T-cell (primary cell): ENCODE results near the gene SLC39A9. TPM values are rescaled to one million over a fixed set of nuclear protein-coding genes. Genes with fewer than 3 reads are reported as not detected.
"Not testable (repeated sequence)": the region's sequence is repeated elsewhere in the genome, so short reads cannot be mapped to it uniquely, and the experiment has no call there.

Experiments
- ATAC-seq, 4 experiments: fragments of 200-7000 bp in 3 of 4; fragments of 150-1000 bp in 1 of 4; cut with Tn5 transposase; replicated peaks in 1 of 4; 1 replicate in 3 of 4; 2 replicates in 1 of 4; pipeline ENCODE4 v1.10.0; 2021; ENCODE audit warnings: moderate library complexity in 3 of 4, mild to moderate bottlenecking in 2 of 4, moderate number of reproducible peaks in 1 of 4
- CTCF ChIA-PET, 2 donors: fragments of 300-600 bp; sonication (Branson Sonifier 250); formaldehyde crosslinking; loops; one replicate each; lab custom pipeline; 2022; ENCODE audit warnings: antibody characterized with exemption in 2 of 2; lab: Charles Lee
- POLR2A ChIA-PET, 2 donors: fragments of 300-600 bp; sonication (Branson Sonifier 250); formaldehyde crosslinking; loops; one replicate each; lab custom pipeline; 2022; ENCODE audit warnings: antibody characterized with exemption in 2 of 2; lab: Charles Lee
- DNase-seq, 35 experiments: peaks; one replicate each; pipeline versions ENCODE4 v3.0.0 to v3.0.0-alpha.2; 2013 to 2023
- H3K27ac ChIP-seq: one replicate; pipeline ENCODE4 v1.5.1; 2013; ENCODE audit warnings: low read length
- H3K27me3 ChIP-seq, 2 experiments: replicated peaks in 1 of 2; 1 replicate in 1 of 2; 2 replicates in 1 of 2; pipeline versions ENCODE4 v1.6.1 to v1.7.0; 2013; ENCODE audit warnings: low read length in 1 of 2, mixed read lengths in 1 of 2; ENCODE audit not compliant: control insufficient read depth in 2 of 2, insufficient read depth in 2 of 2; ENCODE audit errors: extremely low read depth in 1 of 2
- H3K36me3 ChIP-seq, 2 donors: 1 replicate in 1 of 2; 2 replicates in 1 of 2; pipeline versions ENCODE4 v1.6.1 to v1.7.0; 2013; ENCODE audit warnings: low read length in 1 of 2; ENCODE audit not compliant: control insufficient read depth in 2 of 2, insufficient read depth in 1 of 2; ENCODE audit errors: extremely low read depth in 1 of 2
- H3K4me1 ChIP-seq, 2 experiments: 1 replicate in 1 of 2; 2 replicates in 1 of 2; pipeline versions ENCODE4 v1.6.1 to v1.7.0; 2013; ENCODE audit warnings: low read length in 2 of 2, mixed read lengths in 1 of 2; ENCODE audit not compliant: insufficient read depth in 2 of 2, control insufficient read depth in 1 of 2; ENCODE audit errors: extremely low read depth in 1 of 2
- H3K4me3 ChIP-seq, 2 donors: 1 replicate in 1 of 2; 2 replicates in 1 of 2; pipeline versions ENCODE4 v1.5.1 to v1.7.0; 2013; ENCODE audit warnings: mild to moderate bottlenecking in 2 of 2, low read length in 1 of 2, moderate library complexity in 1 of 2; ENCODE audit not compliant: control insufficient read depth in 1 of 2; ENCODE audit errors: extremely low read depth in 1 of 2
- H3K9me3 ChIP-seq: 2 replicates; pipeline ENCODE4 v1.7.0; 2013
- H3K27ac Mint-ChIP-seq, 2 donors: one replicate each; pipeline ENCODE4 v1.8.0; 2020 to 2021; ENCODE audit warnings: mild to moderate bottlenecking in 2 of 2, mixed read lengths in 2 of 2
- H3K27me3 Mint-ChIP-seq, 2 donors: one replicate each; pipeline ENCODE4 v1.8.0; 2021 to 2022; ENCODE audit warnings: mixed read lengths in 2 of 2
- H3K36me3 Mint-ChIP-seq: one replicate; pipeline ENCODE4 v1.8.0; 2021; ENCODE audit warnings: mixed read lengths
- H3K4me1 Mint-ChIP-seq, 3 donors: one replicate each; pipeline ENCODE4 v1.8.0; 2020 to 2022; ENCODE audit warnings: mixed read lengths in 3 of 3, mild to moderate bottlenecking in 1 of 3
- H3K4me3 Mint-ChIP-seq, 3 donors: one replicate each; pipeline ENCODE4 v1.8.0; 2020 to 2022; ENCODE audit warnings: mild to moderate bottlenecking in 3 of 3, mixed read lengths in 3 of 3, moderate library complexity in 3 of 3
- H3K9me3 Mint-ChIP-seq, 3 donors: one replicate each; pipeline ENCODE4 v1.8.0; 2020 to 2022; ENCODE audit warnings: mixed read lengths in 3 of 3
- WGBS: methylation state at CpG from one replicate; pipeline ENCODE4 v1.1.5; 2013; ENCODE audit warnings: missing lambda C conversion rate; ENCODE audit not compliant: insufficient coverage; 5-methylcytosine and 5-hydroxymethylcytosine counted together
- total RNA-seq, 35 experiments: library from RNA in 6 of 35; stranded (reverse) in 6 of 35; fragments of 120-200 nt in 1 of 35; gene quantifications; one replicate each; pipeline versions ENCODE4 v1.2.1 to v1.2.4 and lab custom pipeline; 2013 to 2026

The SLC39A9 gene
- total RNA-seq, 5 donors from 2014 or later (not counting 1 experiment from before 2014, with no cell fraction given), result 23.4 to 38.0 (median 33.0) TPM

GRCh38 chr14:69416087-69416486 lies 17.6 kb downstream of the SLC39A9 start:
- H3K4me3 ChIP-seq, CTCF ChIA-PET, H3K27me3 Mint-ChIP-seq, H3K27ac ChIP-seq, H3K4me3 Mint-ChIP-seq, H3K27me3 ChIP-seq, H3K4me1 ChIP-seq, H3K27ac Mint-ChIP-seq, H3K9me3 ChIP-seq, H3K9me3 Mint-ChIP-seq, H3K36me3 ChIP-seq, DNase-seq, POLR2A ChIA-PET, ATAC-seq: not testable (repeated sequence)
- H3K36me3 Mint-ChIP-seq, result peaks cover 16% of the 10 kb centered on the region
- H3K4me1 Mint-ChIP-seq, result peaks cover 47 to 58% (median 51%) of the 10 kb centered on the region in 3 donors
- no CpG with 5 or more reads among the region's 4 CpGs for WGBS

GRCh38 chr14:69423279-69423678 lies 24.8 kb downstream of the SLC39A9 start:
- no peaks in the 10 kb centered on the region for H3K27me3 ChIP-seq
- H3K9me3 ChIP-seq, result no peaks in the 10 kb centered on the region
- peaks cover 3 to 31% of the 10 kb centered on the region in 2 donors for H3K36me3 ChIP-seq
- DNase-seq, result no peak
- 96% methylated on average over 4 of the region's 4 CpGs for WGBS
- Mint-ChIP-seq H3K36me3 (peaks cover 37% of the 10 kb centered on the region), H3K27ac (no peak overlapping the region), H3K4me3 (no peak overlapping the region), H3K9me3 (no peaks in the 10 kb centered on the region), H3K4me1 (peaks cover 26 to 31% (median 27%) of the 10 kb centered on the region in 3 donors), H3K27me3 (no peaks in the 10 kb centered on the region)
- ATAC-seq, result no peak
- ChIA-PET POLR2A (no interaction called here), CTCF (interaction anchor here in 1 of 2 donors (0.7 kb wide), 1 partner anchor 813 kb away, joined by 7 read pairs; no protein-coding TSS in a partner anchor)
- H3K4me3 ChIP-seq, result no peak overlapping the region
- H3K27ac ChIP-seq, result no peak overlapping the region
- H3K4me1 ChIP-seq, result no peaks in the 10 kb centered on the region

- 70% methylated on average over 2 of the region's 2 CpGs for WGBS
- H3K36me3 Mint-ChIP-seq, result peaks cover 46% of the 10 kb centered on the region
Observed at GRCh38 chr14:69424149-69424923, 25.8 kb downstream of the SLC39A9 start.

GRCh38 chr14:69427596-69427995 lies 29.1 kb downstream of the SLC39A9 start:
- WGBS, result no CpG with 5 or more reads among the region's 1 CpG
- ChIA-PET CTCF (no interaction called here), POLR2A (no interaction called here)
- H3K27me3 ChIP-seq, result no peaks in the 10 kb centered on the region
- Mint-ChIP-seq H3K9me3 (peaks cover 0 to 3% (median 0%) of the 10 kb centered on the region in 3 donors), H3K27ac (no peak overlapping the region), H3K27me3 (no peaks in the 10 kb centered on the region), H3K4me3 (no peak overlapping the region), H3K36me3 (peaks cover 55% of the 10 kb centered on the region), H3K4me1 (peaks cover 6 to 13% (median 12%) of the 10 kb centered on the region in 3 donors)
- H3K4me1 ChIP-seq, result no peaks in the 10 kb centered on the region
- no peak for ATAC-seq
- DNase-seq, result no peak
- H3K27ac ChIP-seq, result no peak overlapping the region
- no peaks in the 10 kb centered on the region for H3K9me3 ChIP-seq
- H3K4me3 ChIP-seq, result no peak overlapping the region
- peaks cover 4 to 33% of the 10 kb centered on the region in 2 donors for H3K36me3 ChIP-seq

More at GRCh38 chr14:69424149-69424923, 25.8 kb downstream of the SLC39A9 start:
- ATAC-seq (no peak), DNase-seq (no peak)
- Mint-ChIP-seq H3K27me3 (no peaks in the 10 kb centered on the region), H3K4me3 (no peak overlapping the region), H3K27ac (no peak overlapping the region), H3K4me1 (peaks cover 16 to 21% (median 17%) of the 10 kb centered on the region in 3 donors), H3K9me3 (no peaks in the 10 kb centered on the region)
- no peaks in the 10 kb centered on the region for H3K4me1 ChIP-seq
- H3K36me3 ChIP-seq, result peaks cover 4 to 33% of the 10 kb centered on the region in 2 donors
- no peaks in the 10 kb centered on the region for H3K27me3 ChIP-seq
- ChIA-PET CTCF (interaction anchor here in 1 of 2 donors (0.6 kb wide), 1 partner anchor 155 kb away, joined by 4 read pairs; no protein-coding TSS in a partner anchor), POLR2A (interaction anchor here in 1 of 2 donors (0.6 kb wide), 1 partner anchor 1160 kb away, joined by 3 read pairs; no protein-coding TSS in a partner anchor)
- H3K4me3 ChIP-seq, result no peak overlapping the region
- H3K27ac ChIP-seq, result no peak overlapping the region
- H3K9me3 ChIP-seq, result no peaks in the 10 kb centered on the region

- H3K27ac Mint-ChIP-seq, result no peak overlapping the region
- peaks cover 0 to 3% (median 0%) of the 10 kb centered on the region in 3 donors for H3K9me3 Mint-ChIP-seq
- peaks cover 59% of the 10 kb centered on the region for H3K36me3 Mint-ChIP-seq
- DNase-seq (no peak), ATAC-seq (no peak)
- ChIA-PET CTCF (no interaction called here), POLR2A (no interaction called here)
- 88% methylated on average over 5 of the region's 6 CpGs for WGBS
- H3K36me3 ChIP-seq, result peaks cover 4 to 33% of the 10 kb centered on the region in 2 donors
- H3K4me3 ChIP-seq, result no peak overlapping the region
- no peaks in the 10 kb centered on the region for H3K4me1 ChIP-seq
- H3K27me3 ChIP-seq, result no peaks in the 10 kb centered on the region
- no peaks in the 10 kb centered on the region for H3K27me3 Mint-ChIP-seq
- H3K9me3 ChIP-seq, result no peaks in the 10 kb centered on the region
- H3K4me3 Mint-ChIP-seq, result no peak overlapping the region
- H3K4me1 Mint-ChIP-seq, result peaks cover 6 to 15% (median 12%) of the 10 kb centered on the region in 3 donors
- H3K27ac ChIP-seq, result no peak overlapping the region
Observed at GRCh38 chr14:69428289-69428998, 30.0 kb downstream of the SLC39A9 start.

- Histone ChIP-seq H3K9me3 (no peaks in the 10 kb centered on the region), H3K36me3 (peaks cover 4 to 30% of the 10 kb centered on the region in 2 donors), H3K27ac (no peak overlapping the region), H3K4me1 (no peaks in the 10 kb centered on the region), H3K4me3 (no peak overlapping the region), H3K27me3 (no peaks in the 10 kb centered on the region)
- peaks cover 0 to 3% (median 0%) of the 10 kb centered on the region in 3 donors for H3K9me3 Mint-ChIP-seq
- H3K4me1 Mint-ChIP-seq, result peaks cover 9 to 15% (median 14%) of the 10 kb centered on the region in 3 donors
- ChIA-PET CTCF (no interaction called here), POLR2A (no interaction called here)
- no peaks in the 10 kb centered on the region for H3K27me3 Mint-ChIP-seq
- no peak overlapping the region for H3K4me3 Mint-ChIP-seq
- no peak for ATAC-seq
- DNase-seq, result no peak
- peaks cover 54% of the 10 kb centered on the region for H3K36me3 Mint-ChIP-seq
- H3K27ac Mint-ChIP-seq, result no peak overlapping the region
Observed at GRCh38 chr14:69429643-69430042, 31.2 kb downstream of the SLC39A9 start.
